OCI-LY3 (cell line): ENCODE data around the gene TENT4B.

Source experiments
- EZH2phosphoT487 ChIP-seq: fragments of 200-600 bp; shearing (Covaris generic); IDR thresholded peaks from 2 replicates; pipeline ENCODE4 v1.6.1; 2018; ENCODE audit warnings: antibody characterized with exemption, mixed run types, low read depth
- TF ChIP-seq, protein P1 (sequence below): fragments of 200-600, 300-600 bp; sonication (generic); IDR thresholded peaks from 2 replicates; pipeline ENCODE4 v1.5.1; 2014; ENCODE audit warnings: antibody characterized with exemption, low read length, low read depth

- TF ChIP-seq, protein P1, sequence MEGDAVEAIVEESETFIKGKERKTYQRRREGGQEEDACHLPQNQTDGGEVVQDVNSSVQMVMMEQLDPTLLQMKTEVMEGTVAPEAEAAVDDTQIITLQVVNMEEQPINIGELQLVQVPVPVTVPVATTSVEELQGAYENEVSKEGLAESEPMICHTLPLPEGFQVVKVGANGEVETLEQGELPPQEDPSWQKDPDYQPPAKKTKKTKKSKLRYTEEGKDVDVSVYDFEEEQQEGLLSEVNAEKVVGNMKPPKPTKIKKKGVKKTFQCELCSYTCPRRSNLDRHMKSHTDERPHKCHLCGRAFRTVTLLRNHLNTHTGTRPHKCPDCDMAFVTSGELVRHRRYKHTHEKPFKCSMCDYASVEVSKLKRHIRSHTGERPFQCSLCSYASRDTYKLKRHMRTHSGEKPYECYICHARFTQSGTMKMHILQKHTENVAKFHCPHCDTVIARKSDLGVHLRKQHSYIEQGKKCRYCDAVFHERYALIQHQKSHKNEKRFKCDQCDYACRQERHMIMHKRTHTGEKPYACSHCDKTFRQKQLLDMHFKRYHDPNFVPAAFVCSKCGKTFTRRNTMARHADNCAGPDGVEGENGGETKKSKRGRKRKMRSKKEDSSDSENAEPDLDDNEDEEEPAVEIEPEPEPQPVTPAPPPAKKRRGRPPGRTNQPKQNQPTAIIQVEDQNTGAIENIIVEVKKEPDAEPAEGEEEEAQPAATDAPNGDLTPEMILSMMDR = no peak
- TF ChIP-seq EZH2phosphoT487 = no peak
Measured at GRCh38 chr16:50274326-50275097, 121.4 kb downstream of the TENT4B start.
